Neutrophil (primary cell): ENCODE results near the gene GMEB2.

Experiments
- H3K27ac ChIP-seq: fragments of 200-600 bp; sonication (generic); 2 replicates; pipeline ENCODE4 v1.5.1; 2016; ENCODE audit warnings: mild to moderate bottlenecking, moderate library complexity
- H3K27me3 ChIP-seq: fragments of 200-600 bp; sonication (generic); 2 replicates; pipeline ENCODE4 v1.6.0; 2016; ENCODE audit warnings: mild to moderate bottlenecking
- H3K36me3 ChIP-seq: fragments of 200-600 bp; sonication (generic); 2 replicates; pipeline ENCODE4 v1.5.1; 2017
- H3K4me1 ChIP-seq, 2 experiments: fragments of 200-600 bp in 1 of 2; sonication (generic) in 1 of 2; 1 replicate in 1 of 2; 2 replicates in 1 of 2; pipeline versions ENCODE4 v1.5.1 to v1.6.1; 2013 to 2016; ENCODE audit warnings: low read depth in 1 of 2, low read length in 1 of 2, mild to moderate bottlenecking in 1 of 2, moderate library complexity in 1 of 2; ENCODE audit not compliant: control insufficient read depth in 1 of 2, insufficient read depth in 1 of 2
- H3K4me3 ChIP-seq, 2 experiments: fragments of 200-600 bp in 1 of 2; sonication (generic) in 1 of 2; 1 replicate in 1 of 2; 2 replicates in 1 of 2; pipeline ENCODE4 v1.5.1; 2013 to 2016; ENCODE audit warnings: low read depth in 1 of 2, low read length in 1 of 2, mild to moderate bottlenecking in 1 of 2, moderate library complexity in 1 of 2
- H3K9me3 ChIP-seq: fragments of 200-600 bp; sonication (generic); 2 replicates; pipeline ENCODE4 v1.5.1; 2016
- TF ChIP-seq, protein P1 (sequence below): fragments of 200-600 bp; sonication (generic); IDR thresholded peaks from 2 replicates; pipeline ENCODE4 v1.5.1; 2016; ENCODE audit warnings: antibody characterized with exemption

The GMEB2 gene

DNA sequence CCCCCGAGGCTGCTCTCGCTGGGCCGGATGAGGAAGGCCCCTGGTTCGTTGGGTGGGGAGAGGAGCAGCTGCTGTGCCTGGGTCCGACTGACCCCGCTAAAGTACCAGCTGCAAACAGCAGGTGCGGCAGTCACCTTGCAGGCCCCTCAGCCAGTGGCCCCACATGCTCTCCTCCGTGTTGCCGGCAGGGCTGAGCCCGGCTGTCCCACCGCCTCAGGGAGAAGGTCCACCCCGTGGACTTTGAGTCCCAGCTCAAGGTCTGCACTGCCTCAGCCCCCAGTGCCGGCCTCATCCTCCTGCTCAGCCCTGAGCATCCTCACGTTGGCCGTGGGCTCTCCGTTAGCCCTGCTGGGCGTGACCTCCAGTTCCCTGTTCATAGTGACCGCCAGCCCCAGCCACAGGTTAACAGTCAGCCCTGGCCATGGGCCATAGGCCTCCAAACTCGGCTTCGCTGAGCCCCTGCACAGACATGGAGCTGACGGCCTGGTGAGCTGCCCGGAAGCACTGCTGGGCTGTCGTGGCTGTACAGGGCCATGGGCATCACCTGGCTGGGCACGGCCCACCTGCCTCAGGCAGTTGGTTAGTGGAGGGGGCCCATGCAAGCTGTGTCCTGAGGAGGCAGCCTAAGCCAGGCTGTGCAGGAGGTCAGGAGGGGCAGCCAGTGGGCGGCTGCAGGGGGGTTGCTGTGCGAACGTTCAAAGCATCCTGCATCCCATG is 82.5 kb downstream of the GMEB2 start:
- no peak overlapping the region for H3K4me3 ChIP-seq
- H3K4me1 ChIP-seq, result no peaks in the 10 kb centered on the region
- H3K9me3 ChIP-seq, result no peaks in the 10 kb centered on the region
- peaks cover 78% of the 10 kb centered on the region for H3K27me3 ChIP-seq
- TF ChIP-seq, protein P1, sequence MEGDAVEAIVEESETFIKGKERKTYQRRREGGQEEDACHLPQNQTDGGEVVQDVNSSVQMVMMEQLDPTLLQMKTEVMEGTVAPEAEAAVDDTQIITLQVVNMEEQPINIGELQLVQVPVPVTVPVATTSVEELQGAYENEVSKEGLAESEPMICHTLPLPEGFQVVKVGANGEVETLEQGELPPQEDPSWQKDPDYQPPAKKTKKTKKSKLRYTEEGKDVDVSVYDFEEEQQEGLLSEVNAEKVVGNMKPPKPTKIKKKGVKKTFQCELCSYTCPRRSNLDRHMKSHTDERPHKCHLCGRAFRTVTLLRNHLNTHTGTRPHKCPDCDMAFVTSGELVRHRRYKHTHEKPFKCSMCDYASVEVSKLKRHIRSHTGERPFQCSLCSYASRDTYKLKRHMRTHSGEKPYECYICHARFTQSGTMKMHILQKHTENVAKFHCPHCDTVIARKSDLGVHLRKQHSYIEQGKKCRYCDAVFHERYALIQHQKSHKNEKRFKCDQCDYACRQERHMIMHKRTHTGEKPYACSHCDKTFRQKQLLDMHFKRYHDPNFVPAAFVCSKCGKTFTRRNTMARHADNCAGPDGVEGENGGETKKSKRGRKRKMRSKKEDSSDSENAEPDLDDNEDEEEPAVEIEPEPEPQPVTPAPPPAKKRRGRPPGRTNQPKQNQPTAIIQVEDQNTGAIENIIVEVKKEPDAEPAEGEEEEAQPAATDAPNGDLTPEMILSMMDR, result no peak
- no peaks in the 10 kb centered on the region for H3K36me3 ChIP-seq
- no peak overlapping the region for H3K27ac ChIP-seq

DNA sequence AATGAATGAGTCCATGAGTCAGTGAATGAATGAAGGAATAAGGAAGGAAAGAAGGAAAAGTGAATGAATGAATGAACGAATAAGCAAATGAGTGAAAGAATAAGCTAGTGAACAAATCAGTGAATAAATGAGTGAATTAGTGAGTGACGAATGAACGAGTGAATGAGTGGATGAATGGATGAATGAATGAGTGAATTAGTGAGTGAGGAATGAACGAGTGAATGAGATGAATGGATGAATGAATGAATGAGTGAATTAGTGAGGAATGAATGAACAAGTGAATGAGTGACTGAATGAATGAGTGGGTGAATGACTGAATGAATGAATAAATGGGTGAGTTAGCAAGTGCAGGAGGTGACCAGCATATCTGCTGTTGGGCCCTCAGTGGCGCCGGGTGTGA is 83.2 kb downstream of the GMEB2 start:
- Histone ChIP-seq H3K4me1 (peaks cover 0 to under 1% of the 10 kb centered on the region in 2 experiments), H3K36me3 (no peaks in the 10 kb centered on the region), H3K9me3 (no peaks in the 10 kb centered on the region), H3K27me3 (peaks cover 78% of the 10 kb centered on the region), H3K27ac (no peak overlapping the region), H3K4me3 (no peak overlapping the region)
- TF ChIP-seq, protein P1, result no peak

DNA sequence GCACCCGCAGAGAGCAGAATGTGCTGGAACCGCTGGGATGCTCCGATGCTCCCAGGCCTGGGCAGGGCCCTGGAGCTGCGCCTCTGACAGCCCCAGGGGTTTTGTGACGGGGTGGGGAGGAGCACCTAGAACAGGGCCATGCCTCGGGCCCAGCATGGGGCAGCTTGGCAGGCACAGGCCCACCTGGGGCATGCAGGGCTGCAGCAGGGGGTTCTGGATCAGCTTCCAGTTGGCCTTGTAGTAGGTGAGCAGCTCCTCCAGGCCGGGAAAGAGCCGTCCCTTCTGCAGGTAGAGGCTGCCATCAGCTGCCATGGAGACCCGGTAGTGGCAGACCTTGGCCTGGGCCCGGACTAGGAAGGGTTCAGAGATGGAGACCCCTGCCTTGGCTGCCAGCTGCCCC is 83.8 kb downstream of the GMEB2 start:
- TF ChIP-seq, protein P1, result no peak
- Histone ChIP-seq H3K36me3 (no peaks in the 10 kb centered on the region), H3K4me3 (no peak overlapping the region), H3K27ac (no peak overlapping the region), H3K27me3 (peaks cover 75% of the 10 kb centered on the region), H3K9me3 (no peaks in the 10 kb centered on the region), H3K4me1 (peaks cover 3 to 7% of the 10 kb centered on the region in 2 experiments)

DNA sequence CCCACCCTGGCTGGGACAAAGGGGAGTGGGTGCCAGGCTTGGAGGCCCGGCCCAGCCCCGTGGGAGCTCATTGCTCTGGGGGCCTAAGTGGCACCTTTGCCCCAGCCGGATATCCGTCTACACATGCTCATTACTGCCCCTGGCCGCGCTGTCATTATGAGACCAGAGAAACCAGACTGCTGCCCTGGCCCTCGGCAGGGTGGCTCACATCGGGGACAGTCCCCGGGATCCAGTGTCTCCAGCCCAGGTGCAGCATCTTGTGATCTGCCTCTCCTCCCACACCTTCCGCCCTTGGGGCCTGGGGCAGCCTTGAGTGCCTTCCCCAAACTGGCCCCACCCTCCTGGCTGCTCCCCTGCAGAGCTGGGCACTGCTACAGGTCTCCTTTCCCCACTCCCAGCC is 84.2 kb downstream of the GMEB2 start:
- Histone ChIP-seq H3K4me1 (peaks cover 7 to 11% of the 10 kb centered on the region in 2 experiments), H3K36me3 (no peaks in the 10 kb centered on the region), H3K4me3 (no peak overlapping the region), H3K27ac (no peak overlapping the region), H3K27me3 (peaks cover 70% of the 10 kb centered on the region), H3K9me3 (no peaks in the 10 kb centered on the region)
- TF ChIP-seq, protein P1, result no peak

DNA sequence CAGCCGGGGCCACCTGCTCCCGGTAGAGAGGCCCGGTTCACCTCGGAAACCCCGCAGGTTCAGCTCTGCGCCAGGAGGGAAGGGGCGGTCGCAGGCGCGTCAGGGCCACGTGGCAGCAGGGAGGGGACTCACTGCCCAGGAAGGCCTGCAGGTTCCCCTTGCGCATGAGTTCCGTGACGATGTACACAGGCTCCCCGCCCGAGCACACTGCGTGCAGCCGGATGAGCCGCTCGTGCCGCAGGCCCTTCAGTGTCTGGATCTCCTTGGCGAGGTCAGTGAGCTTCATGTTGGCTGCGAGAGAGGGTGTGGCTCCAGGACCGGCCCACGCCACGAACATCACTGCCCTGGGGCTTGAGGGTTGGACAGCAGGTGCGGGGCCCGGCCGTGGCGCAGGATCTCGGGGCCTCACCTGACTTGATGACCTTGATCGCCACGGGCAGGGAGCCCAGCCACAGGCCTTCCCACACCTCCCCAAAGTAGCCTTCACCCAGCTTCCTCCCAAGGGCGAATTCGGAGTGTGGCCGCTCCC is 84.8 kb downstream of the GMEB2 start:
- no peak overlapping the region for H3K27ac ChIP-seq
- no peaks in the 10 kb centered on the region for H3K36me3 ChIP-seq
- H3K4me1 ChIP-seq, result peaks cover 13 to 17% of the 10 kb centered on the region in 2 experiments
- peaks cover 64% of the 10 kb centered on the region for H3K27me3 ChIP-seq
- no peaks in the 10 kb centered on the region for H3K9me3 ChIP-seq
- TF ChIP-seq, protein P1, result no peak
- no peak overlapping the region for H3K4me3 ChIP-seq
